Panc1 (cell line): ENCODE results near the gene NEAT1. TPM values are rescaled to one million over a fixed set of nuclear protein-coding genes. Genes with fewer than 3 reads are reported as not detected.

Source experiments
- ATAC-seq: fragments of 200-7000 bp; cut with Tn5 transposase; 2 replicates; pipeline ENCODE4 v1.9.1; 2020; ENCODE audit warnings: mild to moderate bottlenecking, moderate library complexity
- BruUV-seq: library from RNA; stranded (reverse); fragments of 400-500 nt; replicated peaks from 2 replicates; lab custom pipeline; 2021; lab: Mats Ljungman, UMichigan
- CTCF ChIA-PET: fragments of 300-600 bp; sonication (Branson Sonifier 250); formaldehyde crosslinking; loops from one replicate; lab custom pipeline; 2022; ENCODE audit warnings: antibody characterized with exemption; lab: Charles Lee
- POLR2A ChIA-PET: fragments of 300-600 bp; sonication (Branson Sonifier 250); formaldehyde crosslinking; loops from one replicate; lab custom pipeline; 2022; ENCODE audit warnings: antibody characterized with exemption; lab: Charles Lee
- DNase-seq: peaks from one replicate; pipeline ENCODE4 v3.0.0-alpha.2; 2010; ENCODE audit warnings: low read depth, low spot score
- H3K27ac ChIP-seq: 2 replicates; pipeline ENCODE4 v1.5.1; 2011; ENCODE audit warnings: mild to moderate bottlenecking, low read length, inconsistent platforms
- H3K27me3 ChIP-seq: fragments of 200-500 bp; sonication (Bioruptor generic); 2 replicates; pipeline ENCODE4 v1.6.0; 2014; ENCODE audit warnings: low read length, inconsistent platforms; ENCODE audit not compliant: control insufficient read depth, insufficient read depth
- H3K36me3 ChIP-seq: fragments of 200-500 bp; sonication (Bioruptor generic); 2 replicates; pipeline ENCODE4 v1.5.1; 2014; ENCODE audit warnings: inconsistent platforms, mild to moderate bottlenecking, low read length, moderate library complexity; ENCODE audit not compliant: control insufficient read depth, insufficient read depth
- H3K4me1 ChIP-seq: 2 replicates; pipeline ENCODE4 v1.5.1; 2011; ENCODE audit warnings: inconsistent platforms, mild to moderate bottlenecking, low read length, moderate library complexity; ENCODE audit not compliant: control insufficient read depth, insufficient read depth
- H3K4me3 ChIP-seq, 2 experiments: 2 replicates each; pipeline ENCODE4 v1.5.1; 2011 to 2012; ENCODE audit warnings: low read depth in 2 of 2, low read length in 2 of 2, mild to moderate bottlenecking in 2 of 2, inconsistent platforms in 1 of 2, moderate library complexity in 1 of 2
- H3K9me3 ChIP-seq: fragments of 200-500 bp; sonication (Bioruptor generic); 2 replicates; pipeline ENCODE4 v1.5.1; 2014; ENCODE audit warnings: low read depth, mild to moderate bottlenecking, inconsistent platforms, low read length, moderate library complexity; ENCODE audit not compliant: control insufficient read depth, insufficient read depth
- POLR2AphosphoS5 ChIP-seq: IDR thresholded peaks from 2 replicates; pipeline ENCODE4 v1.6.1; 2012; ENCODE audit warnings: mild to moderate bottlenecking, low read depth, low read length, moderate library complexity
- SIN3A ChIP-seq: IDR thresholded peaks from 2 replicates; pipeline ENCODE4 v1.6.1; 2012; ENCODE audit warnings: low read depth, mild to moderate bottlenecking, low read length, moderate library complexity, borderline replicate concordance; ENCODE audit not compliant: insufficient read depth
- TCF7L2 ChIP-seq: IDR thresholded peaks from 2 replicates; pipeline ENCODE4 v1.6.1; 2011; ENCODE audit warnings: mild to moderate bottlenecking, low read depth, low read length, inconsistent platforms
- in situ Hi-C: cut with HindIII; loops from 2 replicates; pipeline ENCODE4 v1.10.0; 2016; ENCODE audit warnings: low sequenced_read_pairs, low pct_unique_long_range_greater_than_20kb
- intact Hi-C: fragments of 100-400 bp; cut with micrococcal nuclease; formaldehyde crosslinking; loops from one replicate; pipeline ENCODE4 v1.10.0; 2022; ENCODE audit not compliant: unreplicated experiment
- total RNA-seq: library from RNA; stranded (reverse); gene quantifications from one replicate; pipeline ENCODE4 v1.2.1, GENCODE V29; 2021; ENCODE audit not compliant: unreplicated experiment
- TF ChIP-seq, protein P1 (sequence below): fragments of 450-650 bp; IDR thresholded peaks from 2 replicates; pipeline ENCODE4 v1.5.1; 2017; ENCODE audit warnings: mild to moderate bottlenecking
- TF ChIP-seq, protein P2 (sequence below), 2 experiments: IDR thresholded peaks; 2 replicates each; pipeline ENCODE4 v1.6.1; 2011 to 2012; ENCODE audit warnings: low read depth in 2 of 2, control low read depth in 1 of 2, low read length in 1 of 2, mild to moderate bottlenecking in 1 of 2, moderate library complexity in 1 of 2; ENCODE audit not compliant: insufficient read depth in 1 of 2

Gene NEAT1
- total RNA-seq, 1 experiment from 2014 or later = 731 TPM

DNA sequence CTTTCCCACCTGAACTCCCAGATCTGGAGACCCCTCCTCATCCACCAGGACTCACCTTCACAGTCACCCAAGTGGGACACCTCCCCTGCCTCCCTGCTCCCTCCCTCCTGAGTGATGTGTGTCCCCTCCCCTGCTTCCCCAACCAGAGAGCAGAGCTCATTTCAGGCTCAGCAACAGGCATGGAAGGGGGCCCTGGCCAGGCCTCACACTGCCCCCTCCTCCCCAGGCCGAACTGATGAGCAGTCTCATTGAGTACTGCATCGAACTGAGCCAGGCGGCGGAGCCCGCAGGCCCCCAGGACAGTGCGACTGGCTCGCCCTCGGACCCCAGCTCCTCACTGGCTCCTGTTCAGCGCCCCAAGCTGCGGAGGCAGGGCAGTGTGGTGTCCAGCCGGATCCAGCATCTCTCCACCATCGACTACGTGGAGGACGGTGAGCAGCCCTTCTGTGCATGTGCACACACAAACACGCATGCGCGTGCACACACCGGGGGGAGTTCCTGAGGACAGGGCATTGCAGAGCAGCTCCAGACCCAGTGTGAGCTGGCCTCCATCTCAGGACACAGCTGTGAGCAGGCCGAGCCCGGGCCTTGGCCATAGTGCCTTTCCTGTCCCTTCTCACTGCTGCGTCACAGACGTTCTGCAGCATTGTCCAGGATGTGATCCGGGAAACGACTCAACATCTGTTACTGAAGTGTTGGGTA lies 17.8 kb upstream of the NEAT1 start:
- POLR2A ChIA-PET = no interaction called here
- CTCF ChIA-PET = interaction anchor here (0.7 kb wide), 1 partner anchor 126 kb away, joined by 4 read pairs; no protein-coding TSS in a partner anchor
- BruUV-seq = no TSS peak
- no peaks in the 10 kb centered on the region for H3K9me3 ChIP-seq
- DNase-seq (no peak), ATAC-seq (no peak)
- no peaks in the 10 kb centered on the region for H3K4me1 ChIP-seq
- no peak overlapping the region for H3K4me3 ChIP-seq
- no peak overlapping the region for H3K27ac ChIP-seq
- peaks cover 10% of the 10 kb centered on the region; the same call in 1 of the 2 replicates for H3K36me3 ChIP-seq
- in situ Hi-C loops = no loop called here
- H3K27me3 ChIP-seq = no peaks in the 10 kb centered on the region
- intact Hi-C loops = no loop called here
- TF ChIP-seq POLR2AphosphoS5 = no peak
- TF ChIP-seq, protein P1, sequence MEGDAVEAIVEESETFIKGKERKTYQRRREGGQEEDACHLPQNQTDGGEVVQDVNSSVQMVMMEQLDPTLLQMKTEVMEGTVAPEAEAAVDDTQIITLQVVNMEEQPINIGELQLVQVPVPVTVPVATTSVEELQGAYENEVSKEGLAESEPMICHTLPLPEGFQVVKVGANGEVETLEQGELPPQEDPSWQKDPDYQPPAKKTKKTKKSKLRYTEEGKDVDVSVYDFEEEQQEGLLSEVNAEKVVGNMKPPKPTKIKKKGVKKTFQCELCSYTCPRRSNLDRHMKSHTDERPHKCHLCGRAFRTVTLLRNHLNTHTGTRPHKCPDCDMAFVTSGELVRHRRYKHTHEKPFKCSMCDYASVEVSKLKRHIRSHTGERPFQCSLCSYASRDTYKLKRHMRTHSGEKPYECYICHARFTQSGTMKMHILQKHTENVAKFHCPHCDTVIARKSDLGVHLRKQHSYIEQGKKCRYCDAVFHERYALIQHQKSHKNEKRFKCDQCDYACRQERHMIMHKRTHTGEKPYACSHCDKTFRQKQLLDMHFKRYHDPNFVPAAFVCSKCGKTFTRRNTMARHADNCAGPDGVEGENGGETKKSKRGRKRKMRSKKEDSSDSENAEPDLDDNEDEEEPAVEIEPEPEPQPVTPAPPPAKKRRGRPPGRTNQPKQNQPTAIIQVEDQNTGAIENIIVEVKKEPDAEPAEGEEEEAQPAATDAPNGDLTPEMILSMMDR = no peak
- no peak for TF ChIP-seq SIN3A
- TF ChIP-seq TCF7L2 = no peak

DNA sequence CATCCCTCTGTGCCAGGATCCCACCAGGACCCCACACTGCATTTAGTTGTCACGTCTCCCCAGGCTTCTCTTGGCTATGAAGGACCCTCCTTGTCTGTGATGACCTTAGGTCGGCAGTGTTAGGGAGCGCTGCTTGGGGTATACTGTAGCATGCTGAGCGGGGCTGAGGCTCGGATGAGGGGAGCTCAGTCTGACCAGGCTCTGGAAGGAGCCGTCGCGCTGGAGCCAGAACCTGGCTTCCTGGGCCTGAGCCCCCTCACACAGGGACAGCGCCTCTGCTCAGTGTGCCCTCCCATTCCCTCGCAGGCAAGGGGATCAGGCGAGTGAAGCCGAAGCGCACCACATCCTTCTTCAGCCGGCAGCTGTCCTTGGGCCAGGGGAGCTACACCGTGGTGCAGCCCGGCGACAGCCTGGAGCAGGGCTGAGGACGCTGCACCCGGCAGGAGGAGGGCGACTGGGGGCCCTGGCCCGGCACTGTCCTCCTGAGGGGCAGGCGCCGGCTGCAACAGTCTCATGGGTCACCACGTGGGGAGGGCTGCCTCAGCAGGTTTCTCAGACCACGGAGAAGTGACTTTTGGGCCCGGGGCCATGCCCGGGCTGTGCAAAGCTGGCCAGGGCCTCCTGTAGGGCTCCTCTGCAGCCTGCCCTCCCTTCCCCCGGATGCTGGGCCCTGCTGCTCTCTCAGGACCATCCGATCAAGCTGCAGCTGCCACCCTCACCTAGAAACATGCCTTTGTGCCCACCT lies 11.5 kb upstream of the NEAT1 start:
- DNase-seq (no peak), ATAC-seq (0 out of 2 replicates have a peak, but pooled peaks have one; percentile 4)
- intact Hi-C loops = no loop called here
- Histone ChIP-seq H3K36me3 (peaks cover 7% of the 10 kb centered on the region; the same call in 1 of the 2 replicates), H3K27ac (no peak overlapping the region), H3K4me1 (peaks cover 14% of the 10 kb centered on the region), H3K27me3 (no peaks in the 10 kb centered on the region), H3K4me3 (no peak overlapping the region), H3K9me3 (no peaks in the 10 kb centered on the region)
- BruUV-seq = TSS peak; percentile 47
- in situ Hi-C loops = no loop called here
- TF ChIP-seq, protein P1 = no peak
- 0 out of 2 replicates have a peak, but pooled peaks have one; percentile 12 for TF ChIP-seq POLR2AphosphoS5
- TF ChIP-seq, protein P2, sequence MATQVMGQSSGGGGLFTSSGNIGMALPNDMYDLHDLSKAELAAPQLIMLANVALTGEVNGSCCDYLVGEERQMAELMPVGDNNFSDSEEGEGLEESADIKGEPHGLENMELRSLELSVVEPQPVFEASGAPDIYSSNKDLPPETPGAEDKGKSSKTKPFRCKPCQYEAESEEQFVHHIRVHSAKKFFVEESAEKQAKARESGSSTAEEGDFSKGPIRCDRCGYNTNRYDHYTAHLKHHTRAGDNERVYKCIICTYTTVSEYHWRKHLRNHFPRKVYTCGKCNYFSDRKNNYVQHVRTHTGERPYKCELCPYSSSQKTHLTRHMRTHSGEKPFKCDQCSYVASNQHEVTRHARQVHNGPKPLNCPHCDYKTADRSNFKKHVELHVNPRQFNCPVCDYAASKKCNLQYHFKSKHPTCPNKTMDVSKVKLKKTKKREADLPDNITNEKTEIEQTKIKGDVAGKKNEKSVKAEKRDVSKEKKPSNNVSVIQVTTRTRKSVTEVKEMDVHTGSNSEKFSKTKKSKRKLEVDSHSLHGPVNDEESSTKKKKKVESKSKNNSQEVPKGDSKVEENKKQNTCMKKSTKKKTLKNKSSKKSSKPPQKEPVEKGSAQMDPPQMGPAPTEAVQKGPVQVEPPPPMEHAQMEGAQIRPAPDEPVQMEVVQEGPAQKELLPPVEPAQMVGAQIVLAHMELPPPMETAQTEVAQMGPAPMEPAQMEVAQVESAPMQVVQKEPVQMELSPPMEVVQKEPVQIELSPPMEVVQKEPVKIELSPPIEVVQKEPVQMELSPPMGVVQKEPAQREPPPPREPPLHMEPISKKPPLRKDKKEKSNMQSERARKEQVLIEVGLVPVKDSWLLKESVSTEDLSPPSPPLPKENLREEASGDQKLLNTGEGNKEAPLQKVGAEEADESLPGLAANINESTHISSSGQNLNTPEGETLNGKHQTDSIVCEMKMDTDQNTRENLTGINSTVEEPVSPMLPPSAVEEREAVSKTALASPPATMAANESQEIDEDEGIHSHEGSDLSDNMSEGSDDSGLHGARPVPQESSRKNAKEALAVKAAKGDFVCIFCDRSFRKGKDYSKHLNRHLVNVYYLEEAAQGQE (IDR thresholded peaks at IDR 0.05; ENCODE audit: insufficient read depth in 1 of 2, low read depth in 2 of 2, low read length in 1 of 2) = no peak
- ChIA-PET POLR2A (no interaction called here), CTCF (no interaction called here)
